ENCODE measurements around the gene ARHGAP15.
"Not testable (repeated sequence)": the region's sequence is repeated elsewhere in the genome, so short reads cannot be mapped to it uniquely, and the experiment has no call there.

DNA sequence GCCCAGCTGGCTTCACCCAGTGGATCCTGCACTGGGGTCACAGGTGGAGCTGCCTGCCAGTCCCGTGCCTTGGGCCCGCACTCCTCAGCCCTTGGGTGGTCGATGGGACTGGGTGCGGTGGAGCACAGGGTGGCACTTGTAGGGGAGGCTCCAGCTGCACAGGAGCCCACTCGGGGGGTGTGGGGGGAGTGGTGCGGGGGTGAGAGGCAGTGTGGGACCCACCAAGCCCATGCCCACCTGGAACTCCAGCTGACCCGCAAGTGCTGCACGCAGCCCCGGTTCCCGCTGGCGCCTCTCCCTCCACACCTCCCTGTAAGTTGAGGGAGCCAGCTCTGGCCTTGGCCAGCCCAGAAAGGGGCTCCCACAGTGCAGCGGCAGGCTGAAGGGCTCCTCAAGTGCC is 39.7 kb upstream of the ARHGAP15 start:
- TF ChIP-seq, protein P1, sequence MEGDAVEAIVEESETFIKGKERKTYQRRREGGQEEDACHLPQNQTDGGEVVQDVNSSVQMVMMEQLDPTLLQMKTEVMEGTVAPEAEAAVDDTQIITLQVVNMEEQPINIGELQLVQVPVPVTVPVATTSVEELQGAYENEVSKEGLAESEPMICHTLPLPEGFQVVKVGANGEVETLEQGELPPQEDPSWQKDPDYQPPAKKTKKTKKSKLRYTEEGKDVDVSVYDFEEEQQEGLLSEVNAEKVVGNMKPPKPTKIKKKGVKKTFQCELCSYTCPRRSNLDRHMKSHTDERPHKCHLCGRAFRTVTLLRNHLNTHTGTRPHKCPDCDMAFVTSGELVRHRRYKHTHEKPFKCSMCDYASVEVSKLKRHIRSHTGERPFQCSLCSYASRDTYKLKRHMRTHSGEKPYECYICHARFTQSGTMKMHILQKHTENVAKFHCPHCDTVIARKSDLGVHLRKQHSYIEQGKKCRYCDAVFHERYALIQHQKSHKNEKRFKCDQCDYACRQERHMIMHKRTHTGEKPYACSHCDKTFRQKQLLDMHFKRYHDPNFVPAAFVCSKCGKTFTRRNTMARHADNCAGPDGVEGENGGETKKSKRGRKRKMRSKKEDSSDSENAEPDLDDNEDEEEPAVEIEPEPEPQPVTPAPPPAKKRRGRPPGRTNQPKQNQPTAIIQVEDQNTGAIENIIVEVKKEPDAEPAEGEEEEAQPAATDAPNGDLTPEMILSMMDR (IDR thresholded peaks at IDR 0.05) = not testable (repeated sequence)
- TF ChIP-seq POLR2A (IDR thresholded peaks at IDR 0.05); POLR2AphosphoS5 (IDR thresholded peaks at IDR 0.05; ENCODE audit: insufficient read depth in 1 of 2, low read depth in 1 of 2): not testable (repeated sequence)

Data from vagina (tissue), 2 donors.